DLD1 (cell line): ENCODE results near the gene ZDBF2.
"Not testable (repeated sequence)": the region's sequence is repeated elsewhere in the genome, so short reads cannot be mapped to it uniquely, and the experiment has no call there.

ENCODE experiments used
- in situ Hi-C: cut with HindIII; loops from 2 replicates; pipeline ENCODE4 v1.10.0; 2017; ENCODE audit warnings: low sequenced_read_pairs

Gene ZDBF2

DNA sequence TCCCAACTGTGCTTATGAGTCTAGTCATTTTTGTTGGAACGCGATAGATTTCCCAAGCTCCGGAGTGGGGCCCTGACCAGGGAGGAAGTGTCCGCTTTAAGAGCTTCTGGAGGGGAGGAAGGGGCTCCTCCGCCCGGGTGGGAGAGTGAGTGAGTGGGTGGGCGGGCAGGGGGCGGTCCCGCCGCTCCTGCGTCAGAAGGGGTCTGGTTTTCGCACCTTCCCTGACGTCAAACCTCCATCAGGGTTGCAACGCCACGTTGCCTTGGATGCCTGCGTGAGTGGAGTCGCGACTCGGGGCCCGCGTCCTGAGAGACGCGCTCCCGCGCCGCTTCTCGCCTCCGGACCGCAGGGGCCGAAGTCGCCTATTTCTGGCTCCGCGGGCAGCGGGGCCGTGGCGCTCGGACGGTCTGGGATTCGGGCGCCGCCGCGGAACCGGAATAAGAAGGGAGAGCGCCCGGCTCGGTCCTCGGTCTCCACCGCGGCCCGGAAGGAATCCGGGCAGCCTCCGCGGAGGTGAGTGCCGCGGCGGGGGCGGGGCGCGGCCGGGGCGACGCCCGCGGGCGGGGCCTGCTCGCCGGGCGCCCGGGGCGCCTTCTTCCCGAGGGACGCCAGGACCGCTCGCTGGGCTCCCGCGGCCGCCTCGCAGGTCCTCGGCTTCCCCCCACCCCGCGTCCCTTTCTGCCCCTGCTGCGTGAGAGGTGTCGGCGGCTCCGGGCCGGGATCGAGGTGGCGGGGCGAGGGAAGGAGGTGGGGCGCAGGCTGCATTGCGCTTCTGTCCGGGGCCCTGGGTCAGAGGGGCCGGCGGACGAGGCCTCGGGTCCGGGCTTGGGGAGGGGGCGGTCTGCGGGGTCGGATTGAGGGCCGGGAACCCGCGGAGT, at the start of gene ZDBF2:
Gene ZDBF2 (plus strand): TSS at position 230 of the 878 bp plus-strand sequence. CDS start 7,187 bp downstream, outside the sequence.
- in situ Hi-C loops, result no loop called here

- in situ Hi-C loops, result no loop called here
Measured at GRCh38 chr2:206225435-206226232, 48.8 kb upstream of the ZDBF2 start.

- in situ Hi-C loops, result not testable (repeated sequence)
Measured at GRCh38 chr2:206228636-206229035, 45.8 kb upstream of the ZDBF2 start.

DNA sequence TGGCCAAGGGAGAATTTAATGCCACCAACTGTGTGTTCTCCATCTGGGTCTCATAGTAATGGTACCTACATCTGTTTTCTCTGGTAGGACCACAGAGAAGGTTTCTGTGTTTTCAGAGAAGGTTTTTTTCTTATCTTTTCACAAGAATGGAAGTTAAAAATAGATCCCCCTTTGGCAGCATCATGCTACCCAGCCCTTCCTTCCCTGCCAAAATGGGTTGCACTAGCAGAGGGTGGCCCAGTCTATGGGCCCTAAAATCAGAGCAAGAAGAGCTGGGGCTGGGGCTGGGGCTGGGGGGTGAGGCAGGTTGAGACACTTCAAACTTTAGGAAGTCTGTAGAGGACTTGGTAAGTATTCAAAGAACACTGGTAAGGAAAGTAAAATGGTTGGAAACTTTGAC, 44.8 kb upstream of the ZDBF2 start:
- in situ Hi-C loops, result no loop called here

GRCh38 chr2:206230060-206230762, 44.3 kb upstream of the ZDBF2 start:
- in situ Hi-C loops, result no loop called here

DNA sequence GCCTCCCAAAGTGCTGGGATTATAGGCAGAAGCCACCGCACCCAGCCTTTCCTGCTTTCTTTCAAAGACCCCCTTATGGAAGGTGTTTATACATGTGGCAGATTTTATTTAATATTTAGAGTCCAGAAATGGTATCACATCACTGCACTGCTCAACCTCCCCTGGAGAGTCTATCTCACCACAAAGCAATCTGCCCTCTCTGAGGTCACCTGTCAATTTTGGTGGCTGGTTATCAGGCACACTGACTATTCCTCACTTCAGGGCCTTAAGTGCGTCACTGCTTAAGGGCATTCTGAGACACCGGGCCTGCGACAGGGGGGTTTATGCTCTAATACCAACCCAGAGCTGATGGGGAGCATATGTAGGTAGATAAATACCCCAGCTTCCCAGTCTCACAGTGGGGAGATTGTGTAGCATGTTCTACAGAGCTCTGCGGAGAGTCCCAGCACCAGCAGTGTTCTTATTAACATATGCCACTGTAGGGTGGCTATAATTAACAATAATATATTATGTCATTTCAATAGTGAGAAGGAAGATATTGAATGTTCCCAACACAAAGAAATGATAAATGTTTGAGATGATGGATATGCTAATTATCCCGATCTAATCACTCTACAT, 42.7 kb upstream of the ZDBF2 start:
- in situ Hi-C loops, result no loop called here

DNA sequence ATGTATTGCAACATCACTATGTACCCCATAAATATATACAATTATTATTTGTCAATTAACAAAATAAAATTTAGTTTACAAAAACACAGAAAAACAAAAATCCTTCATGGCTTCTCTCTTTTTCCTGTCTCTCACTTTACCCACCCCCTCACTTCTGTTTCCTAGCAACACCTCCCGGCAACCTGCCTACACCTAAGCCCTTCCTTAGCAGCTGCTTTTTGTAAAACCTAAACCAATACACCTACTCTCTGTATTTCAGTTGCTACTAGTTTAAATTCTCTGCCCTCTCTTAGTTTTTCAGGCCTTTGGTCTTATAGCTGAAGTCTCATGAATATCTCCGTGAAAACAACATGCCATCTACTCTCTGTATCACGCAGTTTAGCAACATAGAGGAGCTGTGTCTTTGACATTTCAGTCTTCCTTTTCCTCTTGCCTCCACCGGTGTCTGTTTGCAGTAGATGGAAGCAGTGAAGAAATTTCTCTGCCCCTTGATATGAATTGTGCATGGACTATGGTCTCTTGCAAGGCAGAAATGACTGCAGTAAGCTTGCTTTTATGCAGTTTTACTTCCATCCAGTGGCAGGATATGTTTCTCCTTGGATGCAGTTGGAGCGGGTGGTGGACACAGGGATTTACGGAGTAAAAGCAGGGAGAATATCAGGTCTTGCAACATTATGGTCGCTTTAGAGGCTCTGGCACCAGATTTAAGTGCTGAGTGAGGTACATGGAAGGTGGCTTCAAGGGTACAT, 42.0 kb upstream of the ZDBF2 start:
- in situ Hi-C loops, result no loop called here

GRCh38 chr2:206239157-206239556, 35.3 kb upstream of the ZDBF2 start:
- in situ Hi-C loops, result no loop called here

GRCh38 chr2:206240327-206240726, 34.1 kb upstream of the ZDBF2 start:
- in situ Hi-C loops, result no loop called here

GRCh38 chr2:206241736-206242135, 32.7 kb upstream of the ZDBF2 start:
- in situ Hi-C loops, result no loop called here

GRCh38 chr2:206245265-206245672, 29.2 kb upstream of the ZDBF2 start:
- in situ Hi-C loops, result no loop called here

DNA sequence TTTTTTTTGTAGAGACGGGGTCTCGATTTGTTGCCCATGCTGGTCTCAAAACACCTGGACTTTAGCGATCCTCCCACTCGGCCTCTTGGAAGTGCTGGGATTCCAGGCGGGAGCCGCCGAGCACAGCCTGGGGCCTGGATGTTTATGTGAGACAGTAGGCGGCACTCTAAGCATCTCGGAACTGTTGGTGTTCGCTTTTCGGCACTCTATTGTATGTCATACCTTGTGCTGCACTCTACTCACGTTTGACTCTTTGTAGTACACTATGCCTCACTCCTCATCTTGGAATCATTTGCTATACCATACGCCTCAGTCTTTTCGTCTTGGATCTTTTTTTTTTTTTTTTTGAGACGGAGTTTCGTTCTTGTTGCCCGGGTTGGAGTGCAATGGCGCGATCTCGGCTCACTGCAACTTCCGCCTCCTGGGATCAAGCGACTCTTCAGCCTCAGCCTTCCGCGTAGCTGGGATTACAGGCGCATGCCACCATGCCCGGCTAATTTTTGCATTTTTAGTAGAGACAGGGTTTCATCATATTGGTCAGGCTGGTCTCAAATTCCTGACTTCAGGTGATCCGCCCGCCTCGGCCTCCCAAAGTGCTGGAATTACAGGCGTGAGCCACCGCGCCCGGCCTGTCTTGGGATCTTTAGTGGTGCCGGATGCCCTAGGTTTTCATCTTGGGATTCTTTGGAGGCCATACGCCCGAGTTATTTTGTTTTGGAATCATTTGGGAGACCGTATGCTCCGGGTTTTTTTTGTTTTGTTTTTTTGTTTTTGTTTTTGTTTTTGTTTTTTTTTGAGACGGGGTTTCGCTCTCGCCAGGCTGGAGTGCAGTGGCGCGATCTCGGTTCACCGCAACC, 24.2 kb upstream of the ZDBF2 start:
- in situ Hi-C loops, result no loop called here

GRCh38 chr2:206253125-206253776, 21.2 kb upstream of the ZDBF2 start:
- in situ Hi-C loops, result no loop called here

DNA sequence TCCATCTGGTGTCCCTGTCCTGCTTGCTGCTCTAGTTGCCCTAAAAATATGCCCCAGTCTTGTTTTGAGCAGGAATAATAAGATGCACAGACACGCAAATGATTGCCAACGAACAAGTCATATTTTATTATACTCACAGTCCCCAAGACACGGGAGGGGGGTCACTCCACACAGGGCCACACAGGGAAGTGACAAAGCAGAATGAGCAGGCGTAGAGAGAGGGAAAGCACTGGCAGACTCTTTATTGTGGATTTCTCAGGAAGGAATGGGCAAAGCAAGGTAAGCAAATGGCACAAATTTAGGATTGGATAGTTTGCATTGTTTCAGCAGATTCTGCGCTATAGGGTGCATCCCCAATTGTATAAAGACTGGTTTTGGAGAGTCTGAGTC, 20.7 kb upstream of the ZDBF2 start:
- in situ Hi-C loops, result no loop called here

DNA sequence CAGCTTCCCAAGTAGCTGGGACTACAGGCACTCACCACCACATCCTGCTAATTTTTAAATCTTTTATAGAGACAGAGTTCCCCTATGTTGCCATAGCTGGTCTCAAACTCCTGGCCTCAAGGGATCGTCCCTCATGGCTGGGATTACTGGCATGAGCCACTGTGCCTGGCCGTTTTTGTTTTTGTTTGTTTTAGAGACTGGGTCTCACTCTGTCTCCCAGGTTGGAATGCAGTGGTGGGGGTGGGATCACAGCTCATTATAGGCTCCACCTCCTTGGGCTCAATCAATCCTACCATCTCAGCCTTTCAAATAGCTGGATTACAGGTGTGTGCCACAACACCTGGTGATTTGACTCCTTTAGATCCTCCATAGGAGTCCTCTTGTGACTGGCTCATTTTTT, 19.5 kb upstream of the ZDBF2 start:
- in situ Hi-C loops, result no loop called here

DNA sequence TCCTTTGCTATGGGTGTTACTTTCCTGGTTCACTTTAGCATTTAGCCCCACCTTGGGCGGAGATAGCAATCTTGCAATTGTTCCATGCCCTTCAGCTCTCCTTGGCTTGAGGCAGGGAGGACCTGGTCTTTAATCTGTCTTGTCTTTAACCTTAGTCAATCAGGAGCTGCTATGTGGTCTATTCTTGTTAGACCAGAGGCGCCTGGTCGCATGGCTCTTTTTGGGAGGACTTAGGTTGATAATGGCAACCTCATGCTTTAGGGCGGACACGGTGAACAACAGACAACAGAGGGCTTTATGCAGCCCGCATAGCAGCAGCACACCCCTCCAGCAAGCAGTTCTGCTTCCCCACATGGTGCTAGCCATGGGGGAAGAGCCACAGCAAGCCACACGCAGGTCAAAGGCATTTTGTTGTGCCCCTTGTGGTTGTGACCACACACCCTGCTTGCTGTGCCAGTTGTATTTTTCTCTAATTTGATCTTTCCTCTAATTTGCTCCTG, 17.7 kb upstream of the ZDBF2 start:
- in situ Hi-C loops, result no loop called here

- in situ Hi-C loops, result no loop called here
Measured at GRCh38 chr2:206257350-206257749, 17.1 kb upstream of the ZDBF2 start.

GRCh38 chr2:206257861-206258260, 16.6 kb upstream of the ZDBF2 start:
- in situ Hi-C loops, result no loop called here

DNA sequence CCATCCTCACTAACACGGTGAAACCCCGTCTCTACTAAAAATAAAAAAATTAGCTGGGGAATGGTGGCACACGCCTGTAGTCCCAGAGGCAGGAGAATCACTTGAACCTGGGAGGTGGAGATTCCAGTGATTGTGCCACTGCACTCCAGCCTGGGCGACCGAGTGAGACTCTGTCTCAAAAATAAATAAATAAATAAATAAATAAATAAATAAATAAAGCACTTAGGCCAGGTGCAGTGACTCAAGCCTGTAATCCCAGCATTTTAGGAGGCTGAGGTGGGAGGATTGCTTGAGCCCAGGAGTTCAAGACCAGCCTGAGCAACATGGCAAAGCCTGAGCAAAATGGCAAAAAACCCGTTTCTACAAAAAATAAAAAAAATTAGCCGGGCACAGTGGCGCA, 15.8 kb upstream of the ZDBF2 start:
- in situ Hi-C loops, result not testable (repeated sequence)
